ENCODE data around the gene PSMG3.

PSMG3 gene

DNA sequence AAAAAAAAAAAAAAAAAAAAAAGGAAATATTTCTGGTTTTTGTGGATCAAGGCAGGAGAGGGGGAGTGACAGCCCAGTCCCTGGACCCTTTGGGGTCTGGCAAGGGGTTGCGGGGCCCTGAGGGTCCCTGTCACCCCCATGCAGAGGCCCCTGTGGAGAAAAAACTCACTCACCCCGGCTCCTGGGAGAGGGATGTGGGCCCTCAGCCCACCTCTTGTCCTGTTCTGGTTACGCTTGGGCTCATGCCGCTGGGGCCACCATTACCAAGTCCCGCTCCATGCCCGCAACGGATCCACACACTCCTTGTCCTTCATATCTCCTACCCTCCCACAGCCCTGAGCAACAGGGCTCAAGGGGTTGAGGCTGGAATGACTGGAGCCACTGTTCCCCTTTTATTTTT lies 12.8 kb downstream of the PSMG3 start:
- no peak for DNase-seq

DNA sequence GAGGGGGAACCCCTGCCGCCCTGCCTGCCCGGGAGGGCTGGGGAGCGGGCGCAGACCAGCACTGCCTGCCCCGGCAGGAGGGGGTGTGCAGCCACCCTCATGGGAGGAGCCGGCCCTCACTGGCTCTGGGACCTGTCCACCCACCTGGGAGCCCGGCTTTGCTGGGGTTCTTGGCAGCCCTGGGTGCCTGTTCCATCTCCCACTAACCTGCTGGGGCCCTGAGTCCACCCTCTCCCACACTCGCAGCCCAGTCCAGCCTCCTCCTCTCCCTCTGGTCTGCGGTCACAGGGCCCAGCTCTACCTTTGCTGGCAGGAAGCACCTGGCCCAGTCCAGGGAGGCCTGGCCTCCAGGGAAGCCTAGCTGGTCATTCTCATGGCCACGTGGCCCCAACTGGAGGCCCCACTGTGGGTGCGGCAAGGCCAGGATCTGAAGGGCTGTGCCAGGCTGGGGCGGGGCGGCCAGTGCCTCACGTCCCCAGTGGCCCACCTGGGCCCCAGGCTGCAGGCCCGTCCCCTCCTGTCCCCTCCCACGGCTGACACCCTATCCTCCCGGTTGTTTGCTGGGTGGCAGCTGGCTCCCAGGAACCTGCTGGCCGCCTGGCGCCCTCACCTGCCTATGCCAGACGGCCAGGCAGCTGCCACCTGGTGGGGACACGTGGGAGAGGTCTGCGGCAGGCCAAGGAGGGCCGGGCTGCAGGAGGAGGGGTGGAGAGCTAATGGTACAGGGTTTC lies 13.9 kb downstream of the PSMG3 start, which contains the start of gene TMEM184A:
TMEM184A (minus strand) TSS at position 393 of the 731 bp plus-strand sequence. CDS start 721 bp downstream, outside the sequence.
- peak; percentile 80 for DNase-seq

DNA sequence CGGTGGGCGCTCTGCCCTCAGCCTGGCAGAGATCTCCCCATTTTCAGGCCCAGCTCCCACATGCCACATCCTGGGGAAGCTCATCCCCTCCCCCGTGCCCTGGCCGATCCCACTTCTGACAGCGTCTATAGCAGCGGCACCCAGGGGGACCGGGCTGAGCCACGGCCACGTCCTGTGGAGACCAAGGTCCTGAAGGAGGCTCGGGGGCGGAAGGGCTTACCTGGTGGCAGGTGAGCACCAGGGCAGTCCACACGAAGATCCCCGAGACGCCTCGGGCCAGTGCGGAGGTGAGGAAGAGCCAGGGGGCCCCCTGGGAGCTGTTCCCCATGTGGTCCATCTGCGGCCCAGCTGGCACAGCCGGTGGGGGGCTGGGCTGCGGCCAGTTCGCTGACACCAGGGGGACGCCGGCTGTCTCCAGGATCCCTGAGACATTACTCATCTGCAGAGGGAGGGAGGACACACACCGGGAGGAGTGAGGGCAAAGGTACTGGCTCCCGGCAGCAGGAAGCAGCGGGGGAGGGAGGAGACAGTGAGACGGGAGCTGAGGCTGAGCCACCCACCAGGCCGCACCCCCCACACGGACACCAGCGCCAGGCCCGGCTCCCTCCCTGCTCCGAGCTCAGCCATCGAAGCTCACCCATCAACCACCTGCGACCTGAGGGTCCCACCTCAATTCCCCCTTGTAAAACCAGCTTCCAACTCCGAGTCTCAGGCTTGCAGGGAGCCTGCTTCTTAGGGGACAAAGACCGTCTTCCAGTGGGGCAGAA lies 14.6 kb downstream of the PSMG3 start:
- DNase-seq: peak; percentile 11

DNA sequence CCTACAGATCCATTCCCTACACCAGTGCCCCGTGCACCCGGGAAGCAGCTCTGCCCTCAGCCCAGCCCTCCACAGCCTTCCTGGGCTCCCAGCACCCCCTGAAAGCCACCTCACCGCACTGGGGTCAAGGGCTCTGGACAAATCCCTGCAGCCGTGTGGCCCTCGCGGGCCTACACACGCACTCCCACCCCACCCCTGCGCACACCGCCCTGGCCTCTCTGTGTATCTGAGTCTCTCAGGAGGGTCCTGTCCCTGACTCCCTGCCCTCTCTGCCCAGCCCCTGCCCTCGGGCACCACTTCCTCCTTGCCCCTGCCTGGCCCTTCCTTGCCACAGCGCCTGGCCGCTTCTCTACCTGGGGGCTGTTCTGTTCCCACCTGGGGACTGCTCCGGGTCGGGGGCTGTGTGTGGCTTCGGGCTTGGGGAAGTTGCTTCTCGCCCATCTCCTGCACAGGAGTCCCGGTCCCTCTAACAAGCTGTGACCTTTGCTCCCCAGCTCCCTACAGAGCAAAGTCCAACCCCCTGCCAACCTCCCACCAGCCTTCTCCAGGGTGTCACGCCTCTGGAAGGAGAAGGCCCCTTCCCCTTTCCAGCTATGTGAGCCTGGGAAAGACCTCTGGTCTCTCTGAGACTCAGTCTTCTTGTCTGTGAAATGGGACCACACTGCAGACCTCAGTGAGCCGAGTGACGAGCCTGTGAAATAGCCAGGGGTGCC lies 15.3 kb downstream of the PSMG3 start:
- DNase-seq: no peak

DNA sequence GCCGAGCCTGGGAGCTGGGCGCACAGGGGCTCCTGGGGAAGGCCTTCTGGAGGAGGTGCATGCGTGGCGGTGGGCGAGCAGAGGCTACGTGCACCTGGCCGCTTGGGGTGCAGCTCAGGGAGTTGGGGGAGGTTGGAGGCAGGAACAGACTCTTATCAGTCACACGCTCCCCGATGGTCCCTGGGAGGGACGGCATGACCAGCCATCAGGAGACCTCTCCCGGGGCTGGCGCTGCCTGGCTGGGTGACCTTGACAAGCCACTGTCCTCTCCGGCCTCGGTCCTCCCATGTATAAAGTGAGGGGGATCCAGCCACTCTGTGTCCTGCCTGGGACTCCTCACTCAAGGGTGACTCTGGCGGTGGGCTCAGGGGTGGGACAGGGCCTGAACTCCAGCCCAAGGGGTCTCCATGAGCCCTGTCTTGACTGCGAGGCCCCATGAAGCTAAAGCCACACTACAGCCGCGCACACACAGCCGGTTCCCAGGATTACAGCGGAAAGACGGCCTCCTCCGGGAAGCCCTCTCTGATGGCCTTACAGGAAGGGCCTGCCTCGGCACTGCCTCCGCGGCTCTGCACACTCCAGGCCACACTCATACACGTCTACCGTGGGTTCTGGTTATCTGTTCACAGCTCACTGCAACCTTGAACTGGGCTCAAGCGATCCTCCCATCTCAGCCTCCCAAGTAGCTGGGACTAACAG lies 16.2 kb downstream of the PSMG3 start:
- DNase-seq: no peak

DNA sequence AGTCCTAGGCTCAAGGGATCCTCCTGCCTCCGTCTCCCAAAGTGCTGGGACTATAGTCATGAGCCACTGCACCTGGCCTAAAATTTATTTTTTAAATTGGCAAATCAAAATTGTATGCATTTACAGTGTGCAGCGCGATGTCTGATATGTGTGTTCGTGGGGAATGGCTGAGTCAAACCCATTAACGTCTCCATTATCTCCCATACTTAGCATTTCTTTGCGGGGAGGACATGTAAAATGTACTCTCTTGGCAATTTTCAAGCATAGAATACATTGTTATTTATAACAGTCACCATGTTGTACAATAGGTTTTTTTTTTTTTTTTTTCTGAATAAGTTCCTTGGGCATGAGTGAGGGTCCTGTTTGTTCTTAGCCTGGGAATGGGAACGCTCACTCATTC lies 17.6 kb downstream of the PSMG3 start:
- DNase-seq: no peak

DNA sequence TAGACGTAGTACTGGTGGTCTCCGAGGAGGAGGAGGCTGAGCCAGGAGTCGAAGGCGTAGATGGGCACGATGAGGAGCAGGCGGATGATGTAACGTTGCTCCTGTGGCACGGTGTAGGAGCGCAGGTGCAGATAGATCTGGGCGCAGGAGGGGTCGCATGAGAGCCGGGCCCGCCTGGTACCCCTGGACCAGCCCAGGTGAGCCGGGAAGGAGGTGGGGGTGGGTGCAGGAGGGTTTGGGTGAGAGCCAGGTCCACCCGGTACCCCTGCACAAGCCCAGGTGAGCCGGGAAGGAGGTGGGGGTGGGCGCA lies 19.0 kb downstream of the PSMG3 start:
- DNase-seq: no peak

DNA sequence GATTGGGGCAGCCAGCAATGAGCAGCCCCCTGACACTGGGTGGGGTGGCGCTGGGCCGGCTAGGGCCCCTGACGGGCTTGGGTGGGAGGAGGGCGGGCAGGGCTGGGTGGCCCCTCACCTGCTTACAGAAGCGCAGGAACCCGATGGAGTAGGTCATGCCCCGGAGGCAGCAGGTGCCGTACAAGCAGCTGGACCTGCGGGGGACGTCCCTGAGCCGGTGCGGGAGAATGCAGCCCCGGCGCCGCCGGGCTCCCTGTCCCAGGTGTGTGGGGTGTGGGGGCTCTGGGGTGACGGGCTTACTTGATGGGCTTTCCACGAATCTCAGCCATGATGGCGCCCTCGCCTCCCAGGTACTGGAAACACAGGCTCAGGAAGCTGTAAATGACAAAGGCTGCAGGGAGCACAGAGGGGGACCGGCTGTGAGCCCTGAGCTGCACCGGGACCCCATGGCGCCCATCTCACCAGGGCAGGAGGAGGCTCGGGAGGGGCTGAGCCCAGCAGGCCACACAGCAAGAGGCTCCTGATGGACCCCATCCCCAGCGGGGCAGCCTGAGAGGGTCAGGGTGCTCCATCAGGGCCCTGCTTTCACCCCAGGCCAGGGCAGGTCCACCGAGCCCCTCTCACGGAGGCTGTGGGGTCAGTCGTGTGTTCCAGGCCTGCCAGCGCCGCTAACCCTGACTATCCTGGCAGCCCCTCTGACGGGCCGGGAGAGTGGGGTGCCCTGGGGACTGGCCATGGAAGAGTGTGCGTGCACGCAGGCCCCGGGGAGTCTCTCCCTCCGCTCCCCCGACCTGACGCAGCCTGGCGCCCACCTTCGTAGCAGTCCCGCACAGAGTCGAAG lies 19.6 kb downstream of the PSMG3 start:
- DNase-seq: no peak

DNA sequence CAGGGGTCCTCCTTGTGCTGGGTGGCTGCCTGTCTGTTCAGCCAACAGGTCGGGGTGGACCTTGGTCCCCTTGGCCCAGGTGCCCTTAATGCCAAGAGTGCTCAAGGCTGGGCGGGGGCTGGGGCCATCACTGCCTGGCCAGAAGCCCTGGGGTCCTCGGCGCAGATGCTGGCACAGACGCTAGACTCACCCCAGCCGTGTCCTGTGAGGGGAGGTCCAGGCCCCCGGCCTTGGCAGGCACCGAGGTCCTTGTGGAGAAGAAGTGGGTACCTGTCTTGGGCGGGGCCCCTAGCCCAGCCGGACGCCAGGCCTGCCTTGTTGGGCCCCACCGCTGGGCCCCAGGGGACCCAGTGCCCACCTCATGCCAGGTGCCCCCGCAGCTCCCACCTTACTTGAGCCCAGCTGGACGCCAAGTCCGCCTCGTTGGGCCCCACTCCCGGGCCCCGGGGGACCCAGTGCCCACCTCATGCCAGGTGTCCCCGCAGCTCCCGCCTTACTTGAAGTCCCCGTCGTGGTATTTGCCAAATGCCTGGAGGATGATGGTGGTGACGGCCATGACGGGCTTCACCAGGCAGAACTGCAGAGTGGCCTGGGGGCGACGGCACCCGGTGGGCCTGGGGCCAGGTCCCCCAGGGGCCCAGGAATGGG lies 20.4 kb downstream of the PSMG3 start:
- DNase-seq: no peak

DNA sequence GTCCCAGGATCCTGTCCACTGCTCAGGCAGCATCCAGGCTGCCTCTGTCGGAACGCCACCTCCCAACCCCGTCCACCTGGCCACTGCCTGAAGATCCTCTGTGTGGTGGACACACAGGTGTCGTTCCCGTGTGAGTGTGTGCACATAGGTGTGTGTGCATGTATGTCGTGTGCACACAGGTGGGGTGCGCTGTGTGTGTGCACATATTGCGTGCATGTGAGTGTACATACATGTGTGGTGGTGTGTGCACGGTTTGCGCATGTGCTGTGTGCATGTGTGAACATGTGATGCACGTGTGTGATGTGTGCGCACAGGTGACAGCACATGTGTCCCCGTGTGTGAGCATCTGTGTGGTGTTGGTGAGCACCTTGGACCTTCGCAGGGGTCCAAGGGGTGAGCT lies 20.9 kb downstream of the PSMG3 start:
- DNase-seq: no peak

DNA sequence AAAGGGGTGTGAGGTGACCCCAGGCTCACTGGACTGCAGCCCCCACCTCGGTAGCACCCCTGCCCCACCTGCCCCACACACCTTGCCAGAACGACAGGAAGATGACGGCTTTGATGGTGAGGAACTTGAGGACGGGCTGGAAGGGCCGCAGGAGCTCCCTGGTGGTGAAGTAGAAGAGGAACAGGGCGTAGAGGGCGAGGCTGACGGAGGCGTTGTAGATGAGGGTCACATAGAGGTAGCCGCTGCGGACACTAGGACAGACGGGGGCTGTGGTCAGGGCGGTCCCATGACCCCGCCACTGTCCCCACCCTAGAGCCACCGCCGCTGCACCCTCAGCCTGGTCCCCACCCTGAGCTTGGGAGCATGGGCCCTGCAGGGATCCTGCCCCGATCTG lies 21.4 kb downstream of the PSMG3 start:
- DNase-seq: no peak

DNA sequence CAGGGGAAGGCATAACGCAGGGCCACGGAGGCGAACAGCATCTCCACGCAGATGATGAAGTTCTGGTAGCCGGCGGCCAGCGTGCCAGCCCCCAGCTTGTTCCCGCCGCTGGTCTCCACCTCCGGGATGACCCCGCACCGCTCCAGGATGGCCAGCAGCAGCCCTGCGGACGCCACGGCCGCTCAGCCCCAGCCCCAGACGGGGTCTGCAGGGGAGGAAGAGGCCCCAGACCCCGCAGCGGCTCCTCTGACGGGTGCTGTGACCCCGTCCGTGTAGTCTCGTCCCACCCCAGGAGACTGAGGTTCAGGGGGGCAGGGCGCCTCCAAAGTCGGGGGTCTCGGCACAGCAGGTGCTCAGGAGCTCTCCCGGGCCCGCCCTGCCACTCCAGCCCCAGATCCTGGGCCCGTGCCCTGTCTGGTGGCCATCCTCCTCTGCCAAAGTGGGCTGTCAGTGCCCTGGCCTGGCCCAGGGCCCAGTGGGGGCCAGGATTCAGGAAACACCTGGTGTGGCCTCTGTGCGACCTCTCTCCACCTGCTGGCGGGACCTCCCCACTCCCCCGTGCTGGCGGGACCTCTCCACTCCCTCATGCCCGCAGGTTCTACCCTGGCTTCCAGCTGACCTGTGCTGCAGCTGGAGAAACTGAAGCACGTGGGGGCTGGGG lies 21.9 kb downstream of the PSMG3 start:
- no peak for DNase-seq

DNA sequence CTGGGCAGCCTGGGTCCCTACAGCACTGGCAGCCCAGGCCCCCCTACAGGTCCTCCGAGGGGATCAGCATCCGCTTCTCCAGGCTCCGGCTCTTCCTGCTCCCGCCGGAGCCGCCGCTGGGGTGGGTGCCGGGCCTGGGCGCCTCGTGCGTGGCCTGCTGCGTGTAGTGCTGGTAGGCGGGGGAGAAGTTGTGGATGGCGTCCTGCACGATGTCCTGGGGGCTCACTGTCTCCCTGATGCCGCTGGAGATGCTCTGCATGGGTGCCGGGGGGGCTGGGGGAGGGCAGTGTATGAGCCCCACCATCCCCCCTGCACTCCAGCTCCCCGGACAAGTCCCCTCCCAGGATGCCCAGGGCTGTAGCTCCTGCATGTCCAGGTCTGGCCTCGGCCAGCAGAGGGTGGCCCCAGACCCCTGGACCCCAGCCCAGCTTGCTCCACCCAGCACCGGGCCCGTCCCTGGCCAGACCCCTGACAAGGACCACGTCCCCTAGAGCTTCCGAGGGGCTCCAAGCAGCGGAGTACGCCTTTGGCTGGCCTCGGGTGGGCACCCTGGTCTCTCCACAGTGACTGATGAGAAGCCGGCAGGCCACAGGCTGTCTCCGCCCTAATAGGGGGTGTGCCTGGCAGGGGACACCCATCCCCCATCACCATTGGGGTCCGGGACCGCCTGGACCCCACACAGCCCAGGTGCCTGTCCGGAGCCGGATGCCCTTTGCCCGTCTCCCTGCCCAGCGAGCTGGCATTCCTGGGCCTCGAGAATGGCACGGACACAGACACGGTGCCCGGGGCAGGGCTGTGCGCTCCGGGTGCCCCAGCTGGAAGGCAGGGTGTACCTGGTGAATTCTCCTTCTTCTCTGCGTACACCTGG lies 22.7 kb downstream of the PSMG3 start:
- no peak for DNase-seq

DNA sequence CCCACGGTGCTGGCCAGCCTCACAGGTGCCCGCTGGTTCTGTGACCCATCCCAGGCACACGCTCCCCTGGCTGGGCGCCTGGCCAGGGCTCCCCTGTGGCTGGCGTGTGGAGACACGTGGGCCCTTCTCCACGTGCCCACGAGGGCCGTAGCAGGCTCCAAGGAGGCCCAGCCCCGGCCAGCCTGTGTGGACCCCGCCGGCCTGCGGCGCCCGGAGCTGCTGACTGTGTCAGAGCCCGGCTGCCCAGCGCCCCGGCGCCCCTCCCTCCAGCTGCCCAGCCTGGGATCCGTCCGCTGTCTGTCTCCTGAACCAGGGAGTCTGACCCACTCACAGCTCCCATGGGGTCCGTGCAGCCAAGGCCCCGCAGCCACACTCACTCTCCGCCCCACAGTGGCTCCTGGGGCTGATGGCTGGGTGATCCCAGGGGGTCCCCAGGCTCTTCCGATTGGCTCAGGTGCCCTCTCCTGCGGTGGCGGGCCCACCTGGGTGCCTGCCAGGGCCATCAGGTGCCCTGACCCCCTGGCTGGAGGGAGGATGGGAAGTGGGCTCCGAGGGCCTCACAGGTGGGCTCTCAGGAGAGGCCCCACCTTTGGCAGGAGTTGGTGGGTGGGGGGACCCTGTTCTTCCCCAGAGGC lies 23.4 kb downstream of the PSMG3 start:
- DNase-seq: no peak

DNA sequence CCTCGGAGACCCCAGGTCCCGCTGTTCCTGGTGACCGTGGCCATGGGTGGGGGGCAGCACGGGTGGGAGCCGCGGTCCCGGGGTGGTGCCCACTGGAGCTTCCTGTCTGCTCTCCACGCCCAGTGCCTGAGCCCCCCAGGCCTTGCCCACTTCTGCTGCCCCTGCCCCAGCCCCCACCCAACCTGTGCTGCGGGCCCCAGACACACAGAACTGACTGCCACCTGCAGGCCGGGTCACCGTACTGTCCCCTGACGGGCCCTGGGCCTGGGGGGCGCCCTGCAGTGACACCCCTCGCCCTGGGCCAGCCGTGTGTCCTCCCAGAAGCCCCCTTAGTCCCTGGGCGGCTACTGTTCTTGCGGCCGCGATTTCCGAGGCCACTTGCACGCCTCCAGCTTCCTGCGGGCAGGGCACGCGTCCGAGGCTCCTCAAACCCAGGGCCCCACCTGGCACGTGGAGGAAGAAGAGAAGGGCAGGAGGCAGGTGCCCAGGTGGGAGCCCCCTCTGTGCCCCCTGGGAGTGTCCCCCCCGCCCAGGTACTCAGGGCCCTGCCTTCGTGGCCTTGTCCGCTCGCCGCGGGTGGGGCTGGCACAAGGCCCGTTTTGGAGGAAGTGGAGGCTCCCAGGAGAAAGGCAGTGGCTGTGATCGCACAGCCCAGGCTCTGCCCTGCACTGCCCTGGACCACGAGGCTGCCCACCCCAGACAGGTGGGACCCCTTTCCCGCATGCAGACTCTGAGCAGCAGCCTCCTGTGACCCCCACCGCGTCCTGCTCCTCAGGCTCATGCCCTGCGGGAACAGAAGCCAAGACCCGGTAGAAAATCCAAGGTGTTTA lies 24.2 kb downstream of the PSMG3 start:
- DNase-seq: no peak

DNA sequence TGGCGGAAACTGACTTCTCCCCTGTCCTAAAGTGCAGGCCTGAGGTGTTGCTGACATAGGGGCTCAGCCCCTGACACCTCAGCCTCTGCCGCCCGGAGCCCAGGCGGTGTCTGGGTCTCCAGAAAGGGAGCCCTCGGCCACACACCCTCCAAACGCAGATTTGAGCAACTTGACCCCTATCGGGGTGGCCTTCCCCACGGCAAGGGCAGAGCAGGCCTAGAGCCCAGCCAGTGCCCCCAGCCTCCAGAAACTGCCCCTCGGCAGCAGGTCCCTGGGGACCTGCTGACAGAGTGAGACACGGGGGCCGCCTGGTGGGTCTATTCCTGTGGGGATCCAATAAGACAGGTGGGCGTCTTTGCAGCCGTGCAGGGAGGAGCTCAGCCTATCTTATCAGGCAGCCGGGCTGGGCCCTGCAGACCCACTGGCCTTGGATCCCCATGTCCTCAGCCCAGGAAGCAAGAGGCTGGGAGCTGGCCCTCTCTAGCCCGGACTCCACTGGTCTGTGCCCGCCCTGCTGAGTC lies 24.9 kb downstream of the PSMG3 start:
- no peak for DNase-seq

DNA sequence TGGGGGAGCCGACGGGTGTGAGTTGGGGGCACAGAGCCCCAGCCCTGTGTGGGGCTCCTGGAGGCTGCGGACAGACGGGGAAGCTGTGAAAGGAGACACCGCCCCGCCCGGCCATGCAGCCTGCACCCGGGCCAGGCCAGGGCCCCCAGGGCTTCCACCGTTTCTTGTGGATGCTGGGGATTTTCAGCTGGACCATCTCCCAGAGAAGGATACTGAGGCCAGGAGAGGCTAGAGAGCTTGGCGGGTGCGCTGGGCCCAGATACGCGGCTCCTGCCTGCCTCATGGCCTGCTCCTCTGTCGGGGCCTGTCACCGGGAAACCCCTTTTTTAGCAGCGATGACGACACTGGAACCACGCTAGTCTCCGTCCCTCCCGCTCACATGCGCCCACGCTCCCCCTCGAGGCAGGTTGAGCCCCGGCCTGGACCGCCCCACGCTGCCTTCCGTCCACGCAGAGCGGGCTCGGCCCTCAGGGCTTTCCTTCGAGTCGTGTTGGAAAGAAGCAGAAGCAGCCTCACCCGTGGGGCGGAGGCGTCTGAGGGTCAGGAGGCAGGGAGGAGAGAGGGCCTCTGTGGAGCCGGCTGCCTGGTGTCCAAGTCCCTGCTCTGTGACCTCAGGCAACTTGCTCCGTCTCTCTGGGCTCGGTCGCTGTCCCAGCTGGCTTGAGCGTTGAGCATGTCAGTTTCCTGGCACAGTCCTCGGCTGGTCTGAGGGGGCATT lies 25.5 kb downstream of the PSMG3 start:
- DNase-seq: no peak

DNA sequence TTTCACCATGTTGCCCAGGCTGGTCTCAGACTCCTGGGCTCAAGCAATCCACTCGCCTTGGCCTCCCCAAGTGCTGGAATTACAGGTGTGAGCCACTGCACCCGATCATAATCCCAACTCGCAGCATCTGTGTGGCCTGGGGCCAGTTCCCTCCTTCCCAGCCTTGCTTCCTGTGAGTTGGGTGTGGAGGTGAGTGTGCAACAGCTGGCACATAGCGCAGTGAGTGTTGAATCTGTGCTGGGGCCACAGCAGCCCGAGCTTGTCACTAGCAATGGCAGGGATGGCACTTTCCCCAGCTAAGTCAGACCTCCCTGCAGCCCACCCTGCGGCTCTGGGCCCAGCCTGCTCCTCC lies 26.0 kb downstream of the PSMG3 start:
- no peak for DNase-seq
